K562 (cell line): ENCODE measurements around the gene USHBP1. TPM values are rescaled to one million over a fixed set of nuclear protein-coding genes. Genes with fewer than 3 reads are reported as not detected.

ENCODE experiments used
- FUS ChIP-seq: fragments of 200-400 bp; formaldehyde crosslinking; optimal IDR thresholded peaks from 2 replicates; pipeline ENCODE3; 2017; ENCODE audit warnings: low read depth, low read length
- RHOXF2B ChIP-seq: fragments of 250-450 bp; sonication (Bioruptor Pico); conservative IDR thresholded peaks from 2 replicates; pipeline ENCODE4 v1.5.1; 2021
- SP1 ChIP-seq: sonication (generic); formaldehyde crosslinking; IDR thresholded peaks from 2 replicates; pipeline ENCODE4 v1.8.1; 2022; ENCODE audit warnings: mild to moderate bottlenecking, missing genetic modification reagents
- TAF7 ChIP-seq: fragments of 450-650 bp; IDR thresholded peaks from 2 replicates; pipeline ENCODE4 v1.6.1; 2016; ENCODE audit warnings: missing genetic modification characterization, missing compliant biosample characterization
- WHSC1 ChIP-seq: IDR thresholded peaks from one replicate; pipeline ENCODE4 v1.6.1; 2012; ENCODE audit warnings: low read length, control low read depth, inconsistent platforms
- ZFP30 ChIP-seq: fragments of 250-450 bp; sonication (Bioruptor Pico); IDR thresholded peaks from 2 replicates; pipeline ENCODE4 v1.8.0; 2022; ENCODE audit warnings: moderate library complexity, mild to moderate bottlenecking, inconsistent platforms, borderline replicate concordance
- ZNF212 ChIP-seq: fragments of 450-650 bp; formaldehyde crosslinking; IDR thresholded peaks from 2 replicates; pipeline ENCODE4 v1.4.0; 2020; ENCODE audit warnings: mild to moderate bottlenecking
- ZNF253 ChIP-seq: fragments of 250-450 bp; sonication (Bioruptor Pico); conservative IDR thresholded peaks from 2 replicates; pipeline ENCODE4 v1.6.1; 2021; ENCODE audit warnings: mild to moderate bottlenecking
- polyA plus RNA-seq, 8 experiments: library from polyadenylated mRNA; depleted of rRNA in 4 of 8; stranded (reverse) in 5 of 8; unstranded in 3 of 8; fragments of >200 nt; fragmentation: Nextera tagmentation in 2 of 8; fragmentation: Illumina TruSeq in 1 of 8; extraction: Ambion mirVana in 2 of 8; extraction: Trizol in 1 of 8; gene quantifications; 2 replicates each; pipeline versions ENCODE4 v1.2.1 to v1.2.3, GENCODE V29; 2011 to 2014; ENCODE audit warnings: inconsistent platforms in 1 of 8, missing spikeins in 1 of 8
- total RNA-seq, 7 experiments: library from RNA; depleted of rRNA in 6 of 7; stranded (reverse); fragments of >200 nt in 6 of 7; fragmentation: Illumina TruSeq in 2 of 7; extraction: Trizol in 2 of 7; gene quantifications; 2 replicates each; pipeline versions ENCODE4 v1.2.1 to v1.2.3, GENCODE V29; 2011 to 2021; ENCODE audit warnings: low replicate concordance in 1 of 7
- TF ChIP-seq, protein P1 (sequence below), 2 experiments: IDR thresholded peaks; 2 replicates each; pipeline ENCODE4 v1.6.1; 2011; ENCODE audit warnings: borderline replicate concordance in 1 of 2, control low read depth in 1 of 2, low read depth in 1 of 2, low read length in 1 of 2, mild to moderate bottlenecking in 1 of 2, mixed read lengths in 1 of 2, moderate library complexity in 1 of 2; ENCODE audit not compliant: insufficient read depth in 1 of 2, insufficient read length in 1 of 2, poor library complexity in 1 of 2, severe bottlenecking in 1 of 2; ENCODE audit errors: extremely low read depth in 1 of 2
- TF ChIP-seq, protein P2 (sequence below): fragments of 450-650 bp; IDR thresholded peaks from 2 replicates; pipeline ENCODE4 v1.6.1; 2016; ENCODE audit warnings: low read depth, mild to moderate bottlenecking, moderate library complexity
- TF ChIP-seq, protein P3 (sequence below): sonication (generic); formaldehyde crosslinking; IDR thresholded peaks from 2 replicates; pipeline ENCODE4 v1.8.1; 2023; ENCODE audit warnings: mild to moderate bottlenecking, missing genetic modification reagents
- TF ChIP-seq, protein P4 (sequence below): fragments of 450-650 bp; IDR thresholded peaks from 2 replicates; pipeline ENCODE4 v1.7.0; 2016; ENCODE audit warnings: borderline replicate concordance
- TF ChIP-seq, protein P5 (sequence below): sonication (generic); formaldehyde crosslinking; IDR thresholded peaks from 2 replicates; pipeline ENCODE4 v1.4.0; 2020; ENCODE audit warnings: mild to moderate bottlenecking, missing genetic modification reagents
- TF ChIP-seq, protein P6 (sequence below): fragments of 200-800 bp; sonication (Bioruptor generic); IDR thresholded peaks from 2 replicates; pipeline ENCODE4 v1.6.1; 2017; ENCODE audit warnings: missing genetic modification characterization, missing compliant biosample characterization
- TF ChIP-seq, protein P7 (sequence below), 2 experiments: fragments of 450-650 bp; conservative IDR thresholded peaks; 2 replicates each; pipeline ENCODE4 v1.6.1; 2017; ENCODE audit warnings: mild to moderate bottlenecking in 2 of 2, moderate library complexity in 2 of 2

The USHBP1 gene
- total and polyA plus RNA-seq, 9 of the 15 experiments (the other 6 are each of a cell fraction or from before 2014, with no cell fraction given) = 0.03 to 0.10 (median 0.05) TPM; not detected in 5

DNA sequence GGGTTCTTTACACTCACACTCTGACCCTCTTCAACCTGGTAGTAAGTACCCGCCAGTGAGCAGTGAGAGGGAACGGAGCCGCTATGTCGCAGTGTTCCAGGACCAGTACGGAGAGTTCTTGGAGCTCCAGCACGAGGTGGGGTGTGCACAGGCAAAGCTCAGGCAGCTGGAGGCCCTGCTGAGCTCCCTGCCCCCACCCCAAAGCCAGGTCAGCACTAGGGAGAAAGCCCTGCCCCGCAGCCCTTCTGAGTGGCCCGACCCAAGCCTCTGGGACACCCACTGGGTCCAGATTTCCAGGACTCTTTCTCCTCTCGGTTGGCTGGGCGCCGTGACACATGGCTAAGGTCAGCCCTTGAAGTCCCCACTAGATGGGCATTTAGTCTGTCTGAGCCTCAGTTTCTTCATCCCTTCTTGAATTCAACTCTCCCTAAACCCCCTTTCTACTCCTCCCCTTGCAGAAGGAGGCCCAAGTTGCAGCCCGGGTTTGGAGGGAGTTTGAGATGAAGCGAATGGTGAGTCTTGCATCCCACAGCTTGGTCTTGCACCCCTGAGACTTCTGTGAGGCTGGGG is 36.7 kb downstream of the USHBP1 start (continued):
- TF ChIP-seq, protein P1, sequence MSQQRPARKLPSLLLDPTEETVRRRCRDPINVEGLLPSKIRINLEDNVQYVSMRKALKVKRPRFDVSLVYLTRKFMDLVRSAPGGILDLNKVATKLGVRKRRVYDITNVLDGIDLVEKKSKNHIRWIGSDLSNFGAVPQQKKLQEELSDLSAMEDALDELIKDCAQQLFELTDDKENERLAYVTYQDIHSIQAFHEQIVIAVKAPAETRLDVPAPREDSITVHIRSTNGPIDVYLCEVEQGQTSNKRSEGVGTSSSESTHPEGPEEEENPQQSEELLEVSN (IDR thresholded peaks at IDR 0.05; ENCODE audit: borderline replicate concordance in 1 of 2, extremely low read depth in 1 of 2, insufficient read depth in 1 of 2, insufficient read length in 1 of 2, low read depth in 1 of 2, low read length in 1 of 2, poor library complexity in 1 of 2, severe bottlenecking in 1 of 2) = peak; percentile 39 to 66
- no peak for TF ChIP-seq WHSC1
- TF ChIP-seq FUS = no peak
- TF ChIP-seq RHOXF2B (CRISPR knock-in tag) = no peak
- no peak for TF ChIP-seq ZNF212 (CRISPR knock-in tag)
- TF ChIP-seq SP1 = no peak
- no peak for TF ChIP-seq ZNF253 (CRISPR knock-in tag)
- TF ChIP-seq, protein P2, sequence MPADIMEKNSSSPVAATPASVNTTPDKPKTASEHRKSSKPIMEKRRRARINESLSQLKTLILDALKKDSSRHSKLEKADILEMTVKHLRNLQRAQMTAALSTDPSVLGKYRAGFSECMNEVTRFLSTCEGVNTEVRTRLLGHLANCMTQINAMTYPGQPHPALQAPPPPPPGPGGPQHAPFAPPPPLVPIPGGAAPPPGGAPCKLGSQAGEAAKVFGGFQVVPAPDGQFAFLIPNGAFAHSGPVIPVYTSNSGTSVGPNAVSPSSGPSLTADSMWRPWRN = no peak
- TF ChIP-seq, protein P3, sequence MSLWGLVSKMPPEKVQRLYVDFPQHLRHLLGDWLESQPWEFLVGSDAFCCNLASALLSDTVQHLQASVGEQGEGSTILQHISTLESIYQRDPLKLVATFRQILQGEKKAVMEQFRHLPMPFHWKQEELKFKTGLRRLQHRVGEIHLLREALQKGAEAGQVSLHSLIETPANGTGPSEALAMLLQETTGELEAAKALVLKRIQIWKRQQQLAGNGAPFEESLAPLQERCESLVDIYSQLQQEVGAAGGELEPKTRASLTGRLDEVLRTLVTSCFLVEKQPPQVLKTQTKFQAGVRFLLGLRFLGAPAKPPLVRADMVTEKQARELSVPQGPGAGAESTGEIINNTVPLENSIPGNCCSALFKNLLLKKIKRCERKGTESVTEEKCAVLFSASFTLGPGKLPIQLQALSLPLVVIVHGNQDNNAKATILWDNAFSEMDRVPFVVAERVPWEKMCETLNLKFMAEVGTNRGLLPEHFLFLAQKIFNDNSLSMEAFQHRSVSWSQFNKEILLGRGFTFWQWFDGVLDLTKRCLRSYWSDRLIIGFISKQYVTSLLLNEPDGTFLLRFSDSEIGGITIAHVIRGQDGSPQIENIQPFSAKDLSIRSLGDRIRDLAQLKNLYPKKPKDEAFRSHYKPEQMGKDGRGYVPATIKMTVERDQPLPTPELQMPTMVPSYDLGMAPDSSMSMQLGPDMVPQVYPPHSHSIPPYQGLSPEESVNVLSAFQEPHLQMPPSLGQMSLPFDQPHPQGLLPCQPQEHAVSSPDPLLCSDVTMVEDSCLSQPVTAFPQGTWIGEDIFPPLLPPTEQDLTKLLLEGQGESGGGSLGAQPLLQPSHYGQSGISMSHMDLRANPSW (CRISPR knock-in tag) = no peak
- TF ChIP-seq, protein P4, sequence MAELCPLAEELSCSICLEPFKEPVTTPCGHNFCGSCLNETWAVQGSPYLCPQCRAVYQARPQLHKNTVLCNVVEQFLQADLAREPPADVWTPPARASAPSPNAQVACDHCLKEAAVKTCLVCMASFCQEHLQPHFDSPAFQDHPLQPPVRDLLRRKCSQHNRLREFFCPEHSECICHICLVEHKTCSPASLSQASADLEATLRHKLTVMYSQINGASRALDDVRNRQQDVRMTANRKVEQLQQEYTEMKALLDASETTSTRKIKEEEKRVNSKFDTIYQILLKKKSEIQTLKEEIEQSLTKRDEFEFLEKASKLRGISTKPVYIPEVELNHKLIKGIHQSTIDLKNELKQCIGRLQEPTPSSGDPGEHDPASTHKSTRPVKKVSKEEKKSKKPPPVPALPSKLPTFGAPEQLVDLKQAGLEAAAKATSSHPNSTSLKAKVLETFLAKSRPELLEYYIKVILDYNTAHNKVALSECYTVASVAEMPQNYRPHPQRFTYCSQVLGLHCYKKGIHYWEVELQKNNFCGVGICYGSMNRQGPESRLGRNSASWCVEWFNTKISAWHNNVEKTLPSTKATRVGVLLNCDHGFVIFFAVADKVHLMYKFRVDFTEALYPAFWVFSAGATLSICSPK = no peak
- TF ChIP-seq, protein P5, sequence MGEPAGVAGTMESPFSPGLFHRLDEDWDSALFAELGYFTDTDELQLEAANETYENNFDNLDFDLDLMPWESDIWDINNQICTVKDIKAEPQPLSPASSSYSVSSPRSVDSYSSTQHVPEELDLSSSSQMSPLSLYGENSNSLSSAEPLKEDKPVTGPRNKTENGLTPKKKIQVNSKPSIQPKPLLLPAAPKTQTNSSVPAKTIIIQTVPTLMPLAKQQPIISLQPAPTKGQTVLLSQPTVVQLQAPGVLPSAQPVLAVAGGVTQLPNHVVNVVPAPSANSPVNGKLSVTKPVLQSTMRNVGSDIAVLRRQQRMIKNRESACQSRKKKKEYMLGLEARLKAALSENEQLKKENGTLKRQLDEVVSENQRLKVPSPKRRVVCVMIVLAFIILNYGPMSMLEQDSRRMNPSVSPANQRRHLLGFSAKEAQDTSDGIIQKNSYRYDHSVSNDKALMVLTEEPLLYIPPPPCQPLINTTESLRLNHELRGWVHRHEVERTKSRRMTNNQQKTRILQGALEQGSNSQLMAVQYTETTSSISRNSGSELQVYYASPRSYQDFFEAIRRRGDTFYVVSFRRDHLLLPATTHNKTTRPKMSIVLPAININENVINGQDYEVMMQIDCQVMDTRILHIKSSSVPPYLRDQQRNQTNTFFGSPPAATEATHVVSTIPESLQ (CRISPR knock-in tag) = no peak
- TF ChIP-seq TAF7 (tag) = no peak
- TF ChIP-seq ZFP30 (CRISPR knock-in tag) = no peak
- TF ChIP-seq, protein P6, sequence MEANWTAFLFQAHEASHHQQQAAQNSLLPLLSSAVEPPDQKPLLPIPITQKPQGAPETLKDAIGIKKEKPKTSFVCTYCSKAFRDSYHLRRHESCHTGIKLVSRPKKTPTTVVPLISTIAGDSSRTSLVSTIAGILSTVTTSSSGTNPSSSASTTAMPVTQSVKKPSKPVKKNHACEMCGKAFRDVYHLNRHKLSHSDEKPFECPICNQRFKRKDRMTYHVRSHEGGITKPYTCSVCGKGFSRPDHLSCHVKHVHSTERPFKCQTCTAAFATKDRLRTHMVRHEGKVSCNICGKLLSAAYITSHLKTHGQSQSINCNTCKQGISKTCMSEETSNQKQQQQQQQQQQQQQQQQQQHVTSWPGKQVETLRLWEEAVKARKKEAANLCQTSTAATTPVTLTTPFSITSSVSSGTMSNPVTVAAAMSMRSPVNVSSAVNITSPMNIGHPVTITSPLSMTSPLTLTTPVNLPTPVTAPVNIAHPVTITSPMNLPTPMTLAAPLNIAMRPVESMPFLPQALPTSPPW (CRISPR knock-in tag) = no peak
- TF ChIP-seq, protein P7, sequence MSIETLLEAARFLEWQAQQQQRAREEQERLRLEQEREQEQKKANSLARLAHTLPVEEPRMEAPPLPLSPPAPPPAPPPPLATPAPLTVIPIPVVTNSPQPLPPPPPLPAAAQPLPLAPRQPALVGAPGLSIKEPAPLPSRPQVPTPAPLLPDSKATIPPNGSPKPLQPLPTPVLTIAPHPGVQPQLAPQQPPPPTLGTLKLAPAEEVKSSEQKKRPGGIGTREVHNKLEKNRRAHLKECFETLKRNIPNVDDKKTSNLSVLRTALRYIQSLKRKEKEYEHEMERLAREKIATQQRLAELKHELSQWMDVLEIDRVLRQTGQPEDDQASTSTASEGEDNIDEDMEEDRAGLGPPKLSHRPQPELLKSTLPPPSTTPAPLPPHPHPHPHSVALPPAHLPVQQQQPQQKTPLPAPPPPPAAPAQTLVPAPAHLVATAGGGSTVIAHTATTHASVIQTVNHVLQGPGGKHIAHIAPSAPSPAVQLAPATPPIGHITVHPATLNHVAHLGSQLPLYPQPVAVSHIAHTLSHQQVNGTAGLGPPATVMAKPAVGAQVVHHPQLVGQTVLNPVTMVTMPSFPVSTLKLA (conservative IDR thresholded peaks at IDR 0.05) = no peak
